Nephron (organoid): ENCODE results near the gene ADAMTS1.

Experiments used
- H3K27ac Mint-ChIP-seq, 3 experiments: 2 replicates each; pipeline ENCODE4 v1.8.0; 2020; ENCODE audit warnings: mixed read lengths in 3 of 3, mild to moderate bottlenecking in 2 of 3, moderate library complexity in 1 of 3
- H3K27me3 Mint-ChIP-seq: 2 replicates; pipeline ENCODE4 v1.8.0; 2021; ENCODE audit warnings: low read depth, mild to moderate bottlenecking, moderate library complexity, mixed read lengths
- H3K36me3 Mint-ChIP-seq: 2 replicates; pipeline ENCODE4 v1.8.0; 2020; ENCODE audit warnings: low read depth, mixed read lengths
- H3K4me1 Mint-ChIP-seq: 2 replicates; pipeline ENCODE4 v1.8.0; 2020; ENCODE audit warnings: mixed read lengths
- H3K4me3 Mint-ChIP-seq, 3 experiments: 2 replicates each; pipeline ENCODE4 v1.8.0; 2020; ENCODE audit warnings: mild to moderate bottlenecking in 3 of 3, mixed read lengths in 3 of 3, moderate library complexity in 2 of 3
- H3K9me3 Mint-ChIP-seq: 2 replicates; pipeline ENCODE4 v1.8.0; 2020; ENCODE audit warnings: mixed read lengths
- CTCF ChIP-seq, 3 experiments: fragments of 200-600 bp; sonication (generic); IDR thresholded peaks; one replicate each; pipeline ENCODE4 v1.5.0; 2021; ENCODE audit warnings: antibody characterized with exemption in 3 of 3; ENCODE audit not compliant: unreplicated experiment in 3 of 3

Gene ADAMTS1

GRCh38 chr21:26852423-26852822 is 7.2 kb upstream of the ADAMTS1 start:
- no peaks in the 10 kb centered on the region for H3K36me3 Mint-ChIP-seq
- no peak for TF ChIP-seq CTCF (IDR thresholded peaks at IDR 0.05; ENCODE audit: unreplicated experiment in 3 of 3)
- no peaks in the 10 kb centered on the region for H3K9me3 Mint-ChIP-seq
- no peak overlapping the region for H3K4me3 Mint-ChIP-seq
- no peaks in the 10 kb centered on the region for H3K27me3 Mint-ChIP-seq
- peak overlapping the region in 2 of 3 experiments; percentile 29 to 78 for H3K27ac Mint-ChIP-seq
- H3K4me1 Mint-ChIP-seq = peaks cover 24% of the 10 kb centered on the region

- H3K27me3 Mint-ChIP-seq = no peaks in the 10 kb centered on the region
- no peak overlapping the region for H3K4me3 Mint-ChIP-seq
- no peak for TF ChIP-seq CTCF (IDR thresholded peaks at IDR 0.05; ENCODE audit: unreplicated experiment in 3 of 3)
- no peaks in the 10 kb centered on the region for H3K9me3 Mint-ChIP-seq
- peak overlapping the region; percentile 1 to 78 (median 56) for H3K27ac Mint-ChIP-seq
- H3K4me1 Mint-ChIP-seq = peaks cover 33% of the 10 kb centered on the region
- H3K36me3 Mint-ChIP-seq = no peaks in the 10 kb centered on the region
Observed at GRCh38 chr21:26851109-26851944, 6.1 kb upstream of the ADAMTS1 start.

- H3K27ac Mint-ChIP-seq = peak overlapping the region in 2 of 3 experiments; percentile 78 to 87
- H3K27me3 Mint-ChIP-seq = no peaks in the 10 kb centered on the region
- H3K9me3 Mint-ChIP-seq = no peaks in the 10 kb centered on the region
- peaks cover 33% of the 10 kb centered on the region for H3K4me1 Mint-ChIP-seq
- no peaks in the 10 kb centered on the region for H3K36me3 Mint-ChIP-seq
- peak overlapping the region; percentile 4 to 63 (median 28) for H3K4me3 Mint-ChIP-seq
- TF ChIP-seq CTCF (IDR thresholded peaks at IDR 0.05; ENCODE audit: unreplicated experiment in 3 of 3) = peak; percentile 86 to 95 (median 91)
Observed at GRCh38 chr21:26850116-26850643, 5.0 kb upstream of the ADAMTS1 start.

GRCh38 chr21:26849428-26850115 is 4.4 kb upstream of the ADAMTS1 start:
- Mint-ChIP-seq H3K4me3 (peak overlapping the region; percentile 4 to 63 (median 28)), H3K27me3 (no peaks in the 10 kb centered on the region), H3K36me3 (no peaks in the 10 kb centered on the region), H3K9me3 (no peaks in the 10 kb centered on the region), H3K4me1 (peaks cover 33% of the 10 kb centered on the region), H3K27ac (peak overlapping the region; percentile 50 to 87 (median 78))
- TF ChIP-seq CTCF (IDR thresholded peaks at IDR 0.05; ENCODE audit: unreplicated experiment in 3 of 3) = peak; percentile 50 to 64 (median 57)

- Mint-ChIP-seq H3K36me3 (peaks cover 4% of the 10 kb centered on the region), H3K4me3 (peak overlapping the region; percentile 12 to 68 (median 43)), H3K9me3 (no peaks in the 10 kb centered on the region), H3K27me3 (no peaks in the 10 kb centered on the region), H3K4me1 (peaks cover 34% of the 10 kb centered on the region), H3K27ac (peak overlapping the region; percentile 78 to 99 (median 98))
- TF ChIP-seq CTCF (IDR thresholded peaks at IDR 0.05; ENCODE audit: unreplicated experiment in 3 of 3) = no peak
Observed at GRCh38 chr21:26847921-26848320, 2.7 kb upstream of the ADAMTS1 start.
